Vagina (tissue), 2 donors: ENCODE data around the gene PRDM15. TPM values are rescaled to one million over a fixed set of nuclear protein-coding genes. Genes with fewer than 3 reads are reported as not detected.

Experiments used
- DNase-seq, 2 donors: peaks; one replicate each; pipeline ENCODE4 v3.0.0-alpha.2; 2017; ENCODE audit errors: extremely low spot score in 2 of 2
- H3K27ac ChIP-seq: fragments of 200-600 bp; sonication (generic); one replicate; pipeline ENCODE4 v1.5.1; 2019
- H3K27me3 ChIP-seq: fragments of 200-600 bp; sonication (generic); one replicate; pipeline ENCODE4 v1.5.1; 2019
- H3K36me3 ChIP-seq, 2 donors: fragments of 200-600 bp; sonication (generic); one replicate each; pipeline ENCODE4 v1.5.1; 2017 to 2019
- H3K4me1 ChIP-seq: fragments of 200-600 bp; sonication (generic); one replicate; pipeline ENCODE4 v1.5.1; 2019
- H3K4me3 ChIP-seq, 2 donors: fragments of 200-600 bp; sonication (generic); 1 replicate in 1 of 2; 2 replicates in 1 of 2; pipeline ENCODE4 v1.5.1; 2016 to 2019
- H3K9me3 ChIP-seq: fragments of 200-600 bp; sonication (generic); one replicate; pipeline ENCODE4 v1.5.1; 2019
- POLR2A ChIP-seq, 2 donors: fragments of 450-650 bp; IDR thresholded peaks; one replicate each; pipeline ENCODE4 v1.6.1; 2017; ENCODE audit warnings: antibody characterized with exemption in 2 of 2, mild to moderate bottlenecking in 2 of 2, moderate library complexity in 2 of 2
- POLR2AphosphoS5 ChIP-seq, 2 donors: sonication (generic); formaldehyde crosslinking; IDR thresholded peaks; one replicate each; pipeline ENCODE4 v1.9.0; 2017; ENCODE audit warnings: antibody characterized with exemption in 2 of 2, mild to moderate bottlenecking in 2 of 2, low read depth in 1 of 2; ENCODE audit not compliant: insufficient read depth in 1 of 2
- intact Hi-C: fragments of 100-400 bp; cut with DNase I; formaldehyde crosslinking; loops from one replicate; pipeline ENCODE4 v1.15.1; 2023
- total RNA-seq: library from RNA; depleted of rRNA; stranded (reverse); fragments of >200 nt; gene quantifications from one replicate; pipeline ENCODE4 v1.2.3, GENCODE V29; 2016
- TF ChIP-seq, protein P1 (sequence below), 3 experiments: fragments of 450-650 bp in 2 of 3; fragments of 200-600 bp in 1 of 3; sonication (generic) in 1 of 3; IDR thresholded peaks; one replicate each; pipeline ENCODE4 v1.5.1; 2017 to 2019; ENCODE audit warnings: antibody characterized with exemption in 3 of 3, mild to moderate bottlenecking in 2 of 3, moderate library complexity in 2 of 3

The PRDM15 gene
- total RNA-seq, 1 donor from 2014 or later: 31.2 TPM

DNA sequence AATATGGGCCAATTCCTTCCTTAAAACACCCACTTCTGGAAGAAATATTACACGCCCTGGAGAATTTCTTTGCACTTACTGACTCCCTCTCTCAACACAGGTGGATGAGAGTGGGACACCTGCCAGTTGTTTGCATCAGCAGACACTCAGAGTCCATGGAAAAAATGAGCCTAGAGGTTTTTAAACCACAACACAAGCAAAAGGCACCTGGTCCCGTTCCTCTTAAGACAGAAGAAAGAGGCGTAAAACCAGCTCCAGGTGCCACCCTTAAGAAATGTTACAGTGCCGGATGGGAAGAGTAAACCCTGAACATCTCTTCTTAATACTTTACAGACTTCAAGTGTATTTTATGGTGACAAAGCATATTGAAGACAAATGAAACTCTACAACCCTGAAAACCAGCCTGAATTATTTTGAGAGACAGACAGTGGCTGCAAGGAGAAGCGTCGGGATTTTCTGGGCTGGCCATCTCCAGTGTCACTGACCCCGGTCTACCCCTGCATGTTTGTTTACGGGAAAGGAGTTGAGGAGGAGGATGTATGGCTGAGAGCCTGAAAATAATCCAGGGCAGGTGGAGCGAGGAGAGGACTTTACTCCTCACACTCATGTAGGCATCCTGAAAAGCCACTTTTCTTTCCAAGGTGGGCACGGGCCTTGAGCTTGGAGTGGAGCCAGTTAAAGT, 104.5 kb downstream of the PRDM15 start:
- no peak for DNase-seq
- H3K4me1 ChIP-seq: peaks cover 10% of the 10 kb centered on the region
- TF ChIP-seq, protein P1, sequence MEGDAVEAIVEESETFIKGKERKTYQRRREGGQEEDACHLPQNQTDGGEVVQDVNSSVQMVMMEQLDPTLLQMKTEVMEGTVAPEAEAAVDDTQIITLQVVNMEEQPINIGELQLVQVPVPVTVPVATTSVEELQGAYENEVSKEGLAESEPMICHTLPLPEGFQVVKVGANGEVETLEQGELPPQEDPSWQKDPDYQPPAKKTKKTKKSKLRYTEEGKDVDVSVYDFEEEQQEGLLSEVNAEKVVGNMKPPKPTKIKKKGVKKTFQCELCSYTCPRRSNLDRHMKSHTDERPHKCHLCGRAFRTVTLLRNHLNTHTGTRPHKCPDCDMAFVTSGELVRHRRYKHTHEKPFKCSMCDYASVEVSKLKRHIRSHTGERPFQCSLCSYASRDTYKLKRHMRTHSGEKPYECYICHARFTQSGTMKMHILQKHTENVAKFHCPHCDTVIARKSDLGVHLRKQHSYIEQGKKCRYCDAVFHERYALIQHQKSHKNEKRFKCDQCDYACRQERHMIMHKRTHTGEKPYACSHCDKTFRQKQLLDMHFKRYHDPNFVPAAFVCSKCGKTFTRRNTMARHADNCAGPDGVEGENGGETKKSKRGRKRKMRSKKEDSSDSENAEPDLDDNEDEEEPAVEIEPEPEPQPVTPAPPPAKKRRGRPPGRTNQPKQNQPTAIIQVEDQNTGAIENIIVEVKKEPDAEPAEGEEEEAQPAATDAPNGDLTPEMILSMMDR (IDR thresholded peaks at IDR 0.05): no peak
- no peak for TF ChIP-seq POLR2AphosphoS5 (IDR thresholded peaks at IDR 0.05; ENCODE audit: insufficient read depth in 1 of 2, low read depth in 1 of 2)
- no peak for TF ChIP-seq POLR2A (IDR thresholded peaks at IDR 0.05)
- no peak overlapping the region for H3K4me3 ChIP-seq
- intact Hi-C loops: no loop called here
- no peaks in the 10 kb centered on the region for H3K27me3 ChIP-seq
- H3K36me3 ChIP-seq: no peaks in the 10 kb centered on the region
- no peaks in the 10 kb centered on the region for H3K9me3 ChIP-seq
- H3K27ac ChIP-seq: no peak overlapping the region

- H3K27me3 ChIP-seq: peaks cover 9% of the 10 kb centered on the region
- intact Hi-C loops: no loop called here
- H3K4me3 ChIP-seq: no peak overlapping the region
Observed at GRCh38 chr21:41772351-41773080, 106.6 kb downstream of the PRDM15 start.

GRCh38 chr21:41771625-41771945, 107.6 kb downstream of the PRDM15 start:
- intact Hi-C loops: no loop called here
- H3K4me3 ChIP-seq: no peak overlapping the region
- no peaks in the 10 kb centered on the region for H3K36me3 ChIP-seq
- H3K27ac ChIP-seq: no peak overlapping the region
- TF ChIP-seq POLR2A (IDR thresholded peaks at IDR 0.05) (no peak), POLR2AphosphoS5 (IDR thresholded peaks at IDR 0.05; ENCODE audit: insufficient read depth in 1 of 2, low read depth in 1 of 2) (no peak)
- TF ChIP-seq, protein P1 (IDR thresholded peaks at IDR 0.05): no peak
- H3K9me3 ChIP-seq: no peaks in the 10 kb centered on the region
- peaks cover 13% of the 10 kb centered on the region for H3K27me3 ChIP-seq
- peaks cover 26% of the 10 kb centered on the region for H3K4me1 ChIP-seq
- DNase-seq: no peak

More at GRCh38 chr21:41772351-41773080, 106.6 kb downstream of the PRDM15 start:
- Histone ChIP-seq H3K9me3 (no peaks in the 10 kb centered on the region), H3K27ac (no peak overlapping the region), H3K36me3 (no peaks in the 10 kb centered on the region), H3K4me1 (peaks cover 17% of the 10 kb centered on the region)
- TF ChIP-seq, protein P1 (IDR thresholded peaks at IDR 0.05): no peak
- no peak for TF ChIP-seq POLR2A (IDR thresholded peaks at IDR 0.05)
- TF ChIP-seq POLR2AphosphoS5 (IDR thresholded peaks at IDR 0.05; ENCODE audit: insufficient read depth in 1 of 2, low read depth in 1 of 2): no peak
- DNase-seq: no peak

- TF ChIP-seq, protein P1 (IDR thresholded peaks at IDR 0.05): no peak
- no peak for TF ChIP-seq POLR2AphosphoS5 (IDR thresholded peaks at IDR 0.05; ENCODE audit: insufficient read depth in 1 of 2, low read depth in 1 of 2)
- no peak for TF ChIP-seq POLR2A (IDR thresholded peaks at IDR 0.05)
- H3K27me3 ChIP-seq: peaks cover 17% of the 10 kb centered on the region
- peaks cover 26% of the 10 kb centered on the region for H3K4me1 ChIP-seq
- H3K27ac ChIP-seq: no peak overlapping the region
- intact Hi-C loops: no loop called here
- no peaks in the 10 kb centered on the region for H3K9me3 ChIP-seq
- no peaks in the 10 kb centered on the region for H3K36me3 ChIP-seq
- no peak for DNase-seq
- H3K4me3 ChIP-seq: no peak overlapping the region
Observed at GRCh38 chr21:41770901-41771624, 108.1 kb downstream of the PRDM15 start.
